Central memory CD8-positive, alpha-beta T cell (primary cell): ENCODE measurements around the gene TPRG1L.

Source experiments
- ATAC-seq: fragments of 150-1000 bp; cut with Tn5 transposase; replicated peaks from 2 replicates; pipeline ENCODE4 v1.10.0; 2022; ENCODE audit warnings: mild to moderate bottlenecking, moderate FRiP score, moderate number of reproducible peaks; ENCODE audit not compliant: poor library complexity, severe bottlenecking; ENCODE audit errors: extremely low read depth
- DNase-seq, 2 donors: peaks; one replicate each; pipeline ENCODE4 v3.0.0; 2021; ENCODE audit warnings: low spot score in 2 of 2
- H3K27ac Mint-ChIP-seq: one replicate; pipeline ENCODE4 v1.8.0; 2022; ENCODE audit warnings: low read depth, mild to moderate bottlenecking, moderate library complexity, mixed read lengths
- H3K27me3 Mint-ChIP-seq: one replicate; pipeline ENCODE4 v1.8.0; 2022; ENCODE audit warnings: mixed read lengths
- H3K36me3 Mint-ChIP-seq: one replicate; pipeline ENCODE4 v1.8.0; 2022; ENCODE audit warnings: mild to moderate bottlenecking, moderate library complexity, mixed read lengths; ENCODE audit not compliant: insufficient read depth
- H3K4me1 Mint-ChIP-seq: one replicate; pipeline ENCODE4 v1.8.0; 2022; ENCODE audit warnings: mixed read lengths
- H3K4me3 Mint-ChIP-seq: one replicate; pipeline ENCODE4 v1.8.0; 2022; ENCODE audit warnings: mild to moderate bottlenecking, moderate library complexity, mixed read lengths
- H3K9me3 Mint-ChIP-seq: one replicate; pipeline ENCODE4 v1.8.0; 2022; ENCODE audit warnings: mixed read lengths

TPRG1L gene

GRCh38 chr1:3597599-3597964 is 27.2 kb upstream of the TPRG1L start:
- peaks cover 17% of the 10 kb centered on the region for H3K4me1 Mint-ChIP-seq
- ATAC-seq (peak; percentile 57), DNase-seq (no peak)
- no peaks in the 10 kb centered on the region for H3K27me3 Mint-ChIP-seq
- peaks cover 1% of the 10 kb centered on the region for H3K36me3 Mint-ChIP-seq
- H3K9me3 Mint-ChIP-seq = no peaks in the 10 kb centered on the region
- H3K27ac Mint-ChIP-seq = peak overlapping the region; percentile 81
- peak overlapping the region; percentile 68 for H3K4me3 Mint-ChIP-seq

GRCh38 chr1:3598051-3598491 is 26.7 kb upstream of the TPRG1L start:
- ATAC-seq = no peak
- peaks cover 1% of the 10 kb centered on the region for H3K36me3 Mint-ChIP-seq
- no peaks in the 10 kb centered on the region for H3K27me3 Mint-ChIP-seq
- H3K4me1 Mint-ChIP-seq = peaks cover 17% of the 10 kb centered on the region
- peak overlapping the region; percentile 81 for H3K27ac Mint-ChIP-seq
- peak overlapping the region; percentile 68 for H3K4me3 Mint-ChIP-seq
- H3K9me3 Mint-ChIP-seq = no peaks in the 10 kb centered on the region
- DNase-seq = no peak

GRCh38 chr1:3598522-3599285 is 26.1 kb upstream of the TPRG1L start:
- peak overlapping the region; percentile 68 for H3K4me3 Mint-ChIP-seq
- H3K27me3 Mint-ChIP-seq = no peaks in the 10 kb centered on the region
- H3K36me3 Mint-ChIP-seq = peaks cover 1% of the 10 kb centered on the region
- ATAC-seq (no peak), DNase-seq (no peak)
- peaks cover 17% of the 10 kb centered on the region for H3K4me1 Mint-ChIP-seq
- H3K27ac Mint-ChIP-seq = no peak overlapping the region
- no peaks in the 10 kb centered on the region for H3K9me3 Mint-ChIP-seq

GRCh38 chr1:3599286-3599811 is 25.5 kb upstream of the TPRG1L start:
- H3K36me3 Mint-ChIP-seq = peaks cover 1% of the 10 kb centered on the region
- H3K9me3 Mint-ChIP-seq = no peaks in the 10 kb centered on the region
- DNase-seq (no peak), ATAC-seq (no peak)
- H3K27ac Mint-ChIP-seq = no peak overlapping the region
- H3K27me3 Mint-ChIP-seq = no peaks in the 10 kb centered on the region
- H3K4me1 Mint-ChIP-seq = peaks cover 17% of the 10 kb centered on the region
- peak overlapping the region; percentile 23 for H3K4me3 Mint-ChIP-seq

GRCh38 chr1:3599816-3600215 is 25.0 kb upstream of the TPRG1L start:
- H3K36me3 Mint-ChIP-seq = peaks cover 1% of the 10 kb centered on the region
- no peaks in the 10 kb centered on the region for H3K9me3 Mint-ChIP-seq
- H3K27ac Mint-ChIP-seq = no peak overlapping the region
- H3K27me3 Mint-ChIP-seq = no peaks in the 10 kb centered on the region
- no peak for DNase-seq
- peaks cover 17% of the 10 kb centered on the region for H3K4me1 Mint-ChIP-seq
- ATAC-seq = no peak
- H3K4me3 Mint-ChIP-seq = no peak overlapping the region

- Mint-ChIP-seq H3K27me3 (no peaks in the 10 kb centered on the region), H3K27ac (no peak overlapping the region), H3K4me3 (no peak overlapping the region), H3K4me1 (peaks cover 17% of the 10 kb centered on the region), H3K9me3 (no peaks in the 10 kb centered on the region), H3K36me3 (peaks cover 1% of the 10 kb centered on the region)
- DNase-seq (no peak), ATAC-seq (no peak)
Measured at GRCh38 chr1:3600354-3600753, 24.5 kb upstream of the TPRG1L start.

GRCh38 chr1:3601743-3602142 is 23.1 kb upstream of the TPRG1L start:
- ATAC-seq (no peak), DNase-seq (no peak)
- Mint-ChIP-seq H3K27me3 (no peaks in the 10 kb centered on the region), H3K36me3 (peaks cover 1% of the 10 kb centered on the region), H3K27ac (no peak overlapping the region), H3K4me3 (no peak overlapping the region), H3K9me3 (no peaks in the 10 kb centered on the region), H3K4me1 (peaks cover 17% of the 10 kb centered on the region)

GRCh38 chr1:3602375-3602774 is 22.4 kb upstream of the TPRG1L start:
- Mint-ChIP-seq H3K36me3 (peaks cover 1% of the 10 kb centered on the region), H3K9me3 (no peaks in the 10 kb centered on the region), H3K27ac (no peak overlapping the region), H3K27me3 (no peaks in the 10 kb centered on the region), H3K4me1 (peaks cover 12% of the 10 kb centered on the region), H3K4me3 (no peak overlapping the region)
- DNase-seq (no peak), ATAC-seq (no peak)

GRCh38 chr1:3603156-3603555 is 21.7 kb upstream of the TPRG1L start:
- Mint-ChIP-seq H3K9me3 (no peaks in the 10 kb centered on the region), H3K36me3 (no peaks in the 10 kb centered on the region), H3K4me1 (peaks cover 4% of the 10 kb centered on the region), H3K27ac (no peak overlapping the region), H3K4me3 (no peak overlapping the region), H3K27me3 (no peaks in the 10 kb centered on the region)
- ATAC-seq = no peak
- DNase-seq = no peak

GRCh38 chr1:3603571-3604467 is 21.0 kb upstream of the TPRG1L start:
- Mint-ChIP-seq H3K9me3 (no peaks in the 10 kb centered on the region), H3K27me3 (no peaks in the 10 kb centered on the region), H3K27ac (no peak overlapping the region), H3K4me1 (no peaks in the 10 kb centered on the region), H3K36me3 (no peaks in the 10 kb centered on the region), H3K4me3 (no peak overlapping the region)
- no peak for DNase-seq
- no peak for ATAC-seq

- no peak for ATAC-seq
- H3K4me3 Mint-ChIP-seq = no peak overlapping the region
- no peaks in the 10 kb centered on the region for H3K36me3 Mint-ChIP-seq
- H3K9me3 Mint-ChIP-seq = no peaks in the 10 kb centered on the region
- no peaks in the 10 kb centered on the region for H3K27me3 Mint-ChIP-seq
- no peak for DNase-seq
- H3K4me1 Mint-ChIP-seq = no peaks in the 10 kb centered on the region
- H3K27ac Mint-ChIP-seq = no peak overlapping the region
Measured at GRCh38 chr1:3604468-3604974, 20.3 kb upstream of the TPRG1L start.

- Mint-ChIP-seq H3K9me3 (no peaks in the 10 kb centered on the region), H3K4me3 (no peak overlapping the region), H3K4me1 (no peaks in the 10 kb centered on the region), H3K36me3 (no peaks in the 10 kb centered on the region), H3K27me3 (no peaks in the 10 kb centered on the region), H3K27ac (no peak overlapping the region)
- no peak for ATAC-seq
- no peak for DNase-seq
Measured at GRCh38 chr1:3604997-3605823, 19.6 kb upstream of the TPRG1L start.
